GM12878 (cell line): Measurements from ENCODE around the gene RRAD. TPM values are rescaled to one million over a fixed set of nuclear protein-coding genes. Genes with fewer than 3 reads are reported as not detected.

Source experiments
- ATAC-seq: fragments of 200-7000 bp; cut with Tn5 transposase; 3 replicates; pipeline ENCODE4 v1.9.1; 2020; ENCODE audit warnings: mild to moderate bottlenecking, moderate library complexity
- BruUV-seq: library from RNA; stranded (reverse); fragments of 400-500 nt; replicated peaks from 2 replicates; lab custom pipeline; 2021; lab: Mats Ljungman, UMichigan
- CTCF ChIA-PET: fragments of 300-600 bp; sonication (Branson Sonifier 250); formaldehyde crosslinking; extraction: SDS; loops from one replicate; lab custom pipeline; 2021; ENCODE audit warnings: inconsistent platforms; lab: Yijun Ruan, JAX
- POLR2A ChIA-PET: fragments of 350-600 bp; formaldehyde crosslinking; extraction: SDS; loops from one replicate; lab custom pipeline; 2021; ENCODE audit warnings: inconsistent platforms; lab: Charles Lee
- RAD21 ChIA-PET: fragments of 300-600 bp; sonication (Branson Sonifier 250); formaldehyde crosslinking; loops from one replicate; lab custom pipeline; 2023; ENCODE audit warnings: antibody characterized with exemption; ENCODE audit not compliant: unreplicated experiment; lab: Charles Lee
- SMC1A ChIA-PET: fragments of 300-600 bp; sonication (Branson Sonifier 250); formaldehyde crosslinking; loops from one replicate; lab custom pipeline; 2023; ENCODE audit not compliant: unreplicated experiment, uncharacterized antibody; lab: Charles Lee
- DNase-seq: peaks from one replicate; pipeline ENCODE4 v3.0.0-alpha.2; 2011; ENCODE audit warnings: low read depth, low spot score
- FAIRE-seq: peaks from 3 replicates; lab custom pipeline; 2011; peaks lifted over from hg19 to GRCh38; lab: Jason Lieb, UNC
- H2AFZ ChIP-seq: 2 replicates; pipeline ENCODE4 v1.6.0; 2011; ENCODE audit warnings: low read depth, low read length, control low read depth; ENCODE audit not compliant: control insufficient read depth
- H3K27ac ChIP-seq: 2 replicates; pipeline ENCODE4 v1.5.1; 2011; ENCODE audit warnings: control low read depth; ENCODE audit not compliant: control insufficient read depth, insufficient read depth
- H3K27me3 ChIP-seq, 2 experiments: replicated peaks in 1 of 2; 2 replicates each; pipeline versions ENCODE4 v1.6.0 to v1.6.1; 2011; ENCODE audit warnings: low read length in 1 of 2; ENCODE audit not compliant: control insufficient read depth in 2 of 2, insufficient read depth in 2 of 2
- H3K36me3 ChIP-seq, 2 experiments: 2 replicates each; pipeline ENCODE4 v1.5.1; 2011; ENCODE audit warnings: low read length in 1 of 2; ENCODE audit not compliant: control insufficient read depth in 2 of 2, insufficient read depth in 2 of 2
- H3K4me1 ChIP-seq: 2 replicates; pipeline ENCODE4 v1.6.1; 2011; ENCODE audit warnings: mild to moderate bottlenecking, low read length, moderate library complexity, mixed read lengths; ENCODE audit not compliant: control insufficient read depth, insufficient read depth
- H3K4me2 ChIP-seq: 2 replicates; pipeline ENCODE4 v1.6.0; 2011; ENCODE audit warnings: control low read depth; ENCODE audit not compliant: control insufficient read depth, insufficient read depth
- H3K4me3 ChIP-seq: fragments of 200-600 bp; sonication (generic); 2 replicates; pipeline ENCODE4 v1.5.1; 2016
- H3K79me2 ChIP-seq: 2 replicates; pipeline ENCODE4 v1.6.0; 2011; ENCODE audit warnings: low read length; ENCODE audit not compliant: control insufficient read depth, insufficient read depth
- H3K9ac ChIP-seq: 2 replicates; pipeline ENCODE4 v1.8.0; 2011; ENCODE audit warnings: low read length, control low read depth, mixed read lengths; ENCODE audit not compliant: control insufficient read depth, insufficient read depth
- H3K9me3 ChIP-seq: replicated peaks from 3 replicates; pipeline ENCODE4 v1.5.1; 2011; ENCODE audit warnings: mild to moderate bottlenecking, low read length; ENCODE audit not compliant: control insufficient read depth, insufficient read depth
- H4K20me1 ChIP-seq: 2 replicates; pipeline ENCODE4 v1.6.0; 2011; ENCODE audit not compliant: control insufficient read depth, insufficient read depth
- ASH2L ChIP-seq: fragments of 300-600, 200-600 bp; sonication (generic); IDR thresholded peaks from 2 replicates; pipeline ENCODE4 v1.6.1; 2017; ENCODE audit warnings: low read depth, mild to moderate bottlenecking, borderline replicate concordance
- BHLHE40 ChIP-seq, 2 experiments: fragments of 450-650 bp in 1 of 2; IDR thresholded peaks; 2 replicates each; pipeline ENCODE4 v1.6.1; 2011 to 2017; ENCODE audit warnings: low read depth in 2 of 2, borderline replicate concordance in 1 of 2, improper control_type of control experiment in 1 of 2, low read length in 1 of 2, mild to moderate bottlenecking in 1 of 2
- CHD1 ChIP-seq: IDR thresholded peaks from 2 replicates; pipeline ENCODE4 v1.6.1; 2012; ENCODE audit warnings: low read depth, low read length, improper control_type of control experiment
- FOS ChIP-seq: IDR thresholded peaks from 3 replicates; pipeline ENCODE4 v1.6.1; 2011; ENCODE audit warnings: borderline replicate concordance; ENCODE audit not compliant: insufficient read length; ENCODE audit errors: extremely low read depth
- IKZF1 ChIP-seq: fragments of 450-650 bp; conservative IDR thresholded peaks from 2 replicates; pipeline ENCODE4 v1.6.1; 2017; ENCODE audit warnings: antibody characterized with exemption, mild to moderate bottlenecking
- NFXL1 ChIP-seq: fragments of 450-650 bp; IDR thresholded peaks from 2 replicates; pipeline ENCODE4 v1.6.1; 2017; ENCODE audit warnings: antibody characterized with exemption, mild to moderate bottlenecking, borderline replicate concordance
- NFYB ChIP-seq: IDR thresholded peaks from 2 replicates; pipeline ENCODE4 v1.6.1; 2011; ENCODE audit warnings: low read depth, mild to moderate bottlenecking, low read length, improper control_type of control experiment, moderate library complexity; ENCODE audit not compliant: insufficient read depth
- PBX3 ChIP-seq: IDR thresholded peaks from 2 replicates; pipeline ENCODE4 v1.6.1; 2011; ENCODE audit warnings: mild to moderate bottlenecking, low read depth, low read length, moderate library complexity; ENCODE audit not compliant: insufficient replicate concordance
- POLR2A ChIP-seq: IDR thresholded peaks from 2 replicates; pipeline ENCODE4 v1.6.1; 2011; ENCODE audit warnings: low read depth, mild to moderate bottlenecking, low read length
- RFX5 ChIP-seq: IDR thresholded peaks from 2 replicates; pipeline ENCODE4 v1.6.1; 2011; ENCODE audit warnings: low read depth, low read length, improper control_type of control experiment
- SUZ12 ChIP-seq: fragments of 200-600 bp; sonication (generic); IDR thresholded peaks from one replicate; pipeline ENCODE4 v1.6.1; 2018; ENCODE audit warnings: antibody characterized with exemption, mild to moderate bottlenecking; ENCODE audit not compliant: unreplicated experiment
- ZBTB11 ChIP-seq: fragments of 450-650 bp; formaldehyde crosslinking; IDR thresholded peaks from 2 replicates; pipeline ENCODE4 v1.5.0; 2022; ENCODE audit warnings: mild to moderate bottlenecking, missing genetic modification characterization
- ZNF274 ChIP-seq: IDR thresholded peaks from one replicate; pipeline ENCODE4 v1.8.0; 2011; ENCODE audit not compliant: insufficient read length, insufficient read depth
- WGBS: methylation state at CpG from one replicate; pipeline ENCODE4 v1.1.6; 2016; ENCODE audit warnings: low lambda C conversion rate; ENCODE audit not compliant: insufficient replicate concordance, insufficient coverage; ENCODE audit errors: missing lambda C conversion rate; 5-methylcytosine and 5-hydroxymethylcytosine counted together
- in situ Hi-C: fragments of 300-500 bp; cut with MboI; formaldehyde crosslinking; loops from 9 replicates; pipeline ENCODE4 v1.14.3; 2018; ENCODE audit warnings: mixed read lengths
- intact Hi-C: fragments of 100-400 bp; cut with micrococcal nuclease; formaldehyde crosslinking; loops from one replicate; pipeline ENCODE4 v1.14.2; 2022; ENCODE audit not compliant: unreplicated experiment
- polyA plus RNA-seq, 11 experiments: library from polyadenylated mRNA; depleted of rRNA in 4 of 11; unstranded in 6 of 11; stranded (reverse) in 5 of 11; fragments of >200 nt; fragmentation: Nextera tagmentation in 4 of 11; fragmentation: Illumina TruSeq in 1 of 11; extraction: Ambion mirVana in 4 of 11; extraction: Trizol in 1 of 11; gene quantifications; 1 replicate in 1 of 11; 2 replicates in 10 of 11; pipeline versions ENCODE4 v1.2.1 to v1.2.3, GENCODE V29; 2011 to 2016; ENCODE audit warnings: inconsistent platforms in 2 of 11, missing spikeins in 2 of 11, low read depth in 1 of 11
- total RNA-seq, 4 experiments: library from RNA; depleted of rRNA in 3 of 4; stranded (reverse); fragments of >200 nt in 3 of 4; fragmentation: Illumina TruSeq in 1 of 4; extraction: Trizol in 1 of 4; gene quantifications; 2 replicates each; pipeline versions ENCODE4 v1.2.1 to v1.2.3, GENCODE V29; 2013 to 2021

Gene RRAD
- total and polyA plus RNA-seq, 10 of the 15 experiments (the other 5 are each of a cell fraction or from before 2014, with no cell fraction given) = 0.11 to 8.5 (median 2.8) TPM

- Histone ChIP-seq H3K79me2 (no peaks in the 10 kb centered on the region), H3K27ac (no peak overlapping the region), H3K4me3 (no peak overlapping the region), H3K36me3 (no peaks in the 10 kb centered on the region), H4K20me1 (no peaks in the 10 kb centered on the region), H3K4me2 (no peak overlapping the region), H3K27me3 (no peaks in the 10 kb centered on the region; a peak in 1 of 4 replicates), H3K9me3 (no peaks in the 10 kb centered on the region), H2AFZ (no peak overlapping the region), H3K9ac (no peak overlapping the region), H3K4me1 (no peaks in the 10 kb centered on the region)
- FAIRE-seq = no peak
- ChIA-PET POLR2A (no interaction called here), SMC1A (no interaction called here), RAD21 (interaction anchor here (1.1 kb wide), 1 partner anchor 10 kb away, joined by 3 read pairs; no protein-coding TSS in a partner anchor), CTCF (interaction anchor here (1.2 to 1.5 kb wide), 2 partner anchors 9 to 15 kb away, joined by 3 read pairs; no protein-coding TSS in a partner anchor)
- intact Hi-C loops = no loop called here
- no peak for DNase-seq
- in situ Hi-C loops = no loop called here
- whole genome bisulfite sequencing = 50% methylated on average over 5 of the region's 5 CpGs
- ATAC-seq = no peak
- no TSS peak for BruUV-seq
- TF ChIP-seq ZNF274 = no peak
- no peak for TF ChIP-seq NFYB
Measured at GRCh38 chr16:66968847-66969246, 43.5 kb upstream of the RRAD start.

- H3K36me3 ChIP-seq = no peaks in the 10 kb centered on the region
- H3K79me2 ChIP-seq = no peaks in the 10 kb centered on the region
- H3K9me3 ChIP-seq = no peaks in the 10 kb centered on the region
- H2AFZ ChIP-seq = no peak overlapping the region
- no peaks in the 10 kb centered on the region for H4K20me1 ChIP-seq
- RAD21 ChIA-PET = interaction anchor here (1.7 kb wide), 1 partner anchor 12 kb away, joined by 5 read pairs; no protein-coding TSS in a partner anchor
- H3K9ac ChIP-seq = no peak overlapping the region
- H3K27me3 ChIP-seq = no peaks in the 10 kb centered on the region
- CTCF ChIA-PET = interaction anchor here (0.7 kb wide), 1 partner anchor 148 kb away, joined by 4 read pairs; no protein-coding TSS in a partner anchor
- intact Hi-C loops (no loop called here), in situ Hi-C loops (no loop called here)
- no peak overlapping the region for H3K4me2 ChIP-seq
- no peak for DNase-seq
- no TSS peak for BruUV-seq
- ATAC-seq = no peak
- FAIRE-seq = no peak
- POLR2A ChIA-PET = interaction anchor here (0.6 kb wide), 1 partner anchor 138 kb away, joined by 3 read pairs; no protein-coding TSS in a partner anchor
- no peak overlapping the region for H3K4me3 ChIP-seq
- 57% methylated on average over 6 of the region's 6 CpGs for WGBS
- no peak overlapping the region for H3K27ac ChIP-seq
- peaks cover 8% of the 10 kb centered on the region for H3K4me1 ChIP-seq
- SMC1A ChIA-PET = no interaction called here
- TF ChIP-seq SUZ12 = no peak
- no peak for TF ChIP-seq CHD1
- TF ChIP-seq ASH2L = no peak
- TF ChIP-seq POLR2A = no peak
- no peak for TF ChIP-seq BHLHE40 (IDR thresholded peaks at IDR 0.05; ENCODE audit: borderline replicate concordance in 1 of 2, low read depth in 2 of 2, low read length in 1 of 2)
- no peak for TF ChIP-seq NFXL1
- TF ChIP-seq PBX3 = no peak
- TF ChIP-seq IKZF1 = no peak
- TF ChIP-seq RFX5 = no peak
- no peak for TF ChIP-seq FOS
- TF ChIP-seq ZBTB11 (CRISPR knock-in tag) = no peak
Measured at GRCh38 chr16:66964049-66964448, 38.7 kb upstream of the RRAD start.
